T-helper 9 cell (primary cell): ENCODE data around the gene CFL2.

Experiments used
- DNase-seq: peaks from one replicate; pipeline ENCODE4 v3.0.0-alpha.2; 2020

Gene CFL2

GRCh38 chr14:34668111-34668510 is 46.3 kb downstream of the CFL2 start:
- DNase-seq = no peak

- no peak for DNase-seq
Measured at GRCh38 chr14:34667007-34667406, 47.4 kb downstream of the CFL2 start.

GRCh38 chr14:34665785-34666435 is 48.5 kb downstream of the CFL2 start:
- DNase-seq = no peak

- DNase-seq = no peak
Measured at GRCh38 chr14:34662561-34663088, 51.8 kb downstream of the CFL2 start.

- DNase-seq = no peak
Measured at GRCh38 chr14:34660796-34661195, 53.6 kb downstream of the CFL2 start.
